Endothelial cell (in vitro differentiated cells): Measurements from ENCODE around the gene MARCHF11. TPM values are rescaled to one million over a fixed set of nuclear protein-coding genes. Genes with fewer than 3 reads are reported as not detected.

Experiments
- DNase-seq: peaks from one replicate; pipeline ENCODE4 v3.0.0; 2021; ENCODE audit warnings: low spot score
- H3K27ac Mint-ChIP-seq: one replicate; pipeline ENCODE4 v1.8.0; 2021; ENCODE audit warnings: mixed read lengths, inconsistent platforms; ENCODE audit not compliant: unreplicated experiment
- H3K27me3 Mint-ChIP-seq: one replicate; pipeline ENCODE4 v1.8.0; 2021; ENCODE audit warnings: mild to moderate bottlenecking, moderate library complexity, mixed read lengths, inconsistent platforms; ENCODE audit not compliant: unreplicated experiment
- H3K36me3 Mint-ChIP-seq: one replicate; pipeline ENCODE4 v1.8.0; 2021; ENCODE audit warnings: mild to moderate bottlenecking, low read depth, mixed read lengths, inconsistent platforms; ENCODE audit not compliant: unreplicated experiment
- H3K4me1 Mint-ChIP-seq: one replicate; pipeline ENCODE4 v1.8.0; 2021; ENCODE audit warnings: mild to moderate bottlenecking, mixed read lengths, inconsistent platforms; ENCODE audit not compliant: unreplicated experiment
- H3K4me3 Mint-ChIP-seq: one replicate; pipeline ENCODE4 v1.8.0; 2021; ENCODE audit warnings: mild to moderate bottlenecking, mixed read lengths, inconsistent platforms; ENCODE audit not compliant: unreplicated experiment
- H3K9me3 Mint-ChIP-seq: one replicate; pipeline ENCODE4 v1.8.0; 2021; ENCODE audit warnings: mixed read lengths, inconsistent platforms; ENCODE audit not compliant: unreplicated experiment
- CTCF ChIP-seq: fragments of 200-600 bp; sonication (generic); IDR thresholded peaks from one replicate; pipeline ENCODE4 v1.5.0; 2021; ENCODE audit warnings: antibody characterized with exemption; ENCODE audit not compliant: unreplicated experiment
- total RNA-seq: library from RNA; stranded (reverse); fragmentation: NEBNext Ultra II Directional; extraction: Animal tissue kit (Norgen Biotek cat#: 25700); gene quantifications from one replicate; pipeline ENCODE4 v1.2.1, GENCODE V29; 2021; ENCODE audit not compliant: unreplicated experiment

The MARCHF11 gene
- total RNA-seq, 1 donor from 2014 or later, result 2.2 TPM

GRCh38 chr5:16076657-16077056 lies 102.9 kb downstream of the MARCHF11 start:
- Mint-ChIP-seq H3K4me3 (no peak overlapping the region), H3K9me3 (no peaks in the 10 kb centered on the region), H3K4me1 (peaks cover 7% of the 10 kb centered on the region), H3K27me3 (peaks cover 3% of the 10 kb centered on the region), H3K36me3 (peaks cover 4% of the 10 kb centered on the region), H3K27ac (no peak overlapping the region)
- DNase-seq, result no peak
- no peak for TF ChIP-seq CTCF

- TF ChIP-seq CTCF, result no peak
- peaks cover 2% of the 10 kb centered on the region for H3K4me1 Mint-ChIP-seq
- H3K9me3 Mint-ChIP-seq, result no peaks in the 10 kb centered on the region
- no peak overlapping the region for H3K4me3 Mint-ChIP-seq
- no peaks in the 10 kb centered on the region for H3K27me3 Mint-ChIP-seq
- no peak overlapping the region for H3K27ac Mint-ChIP-seq
- peaks cover under 1% of the 10 kb centered on the region for H3K36me3 Mint-ChIP-seq
- no peak for DNase-seq
Observed at GRCh38 chr5:16074358-16074757, 105.2 kb downstream of the MARCHF11 start.

GRCh38 chr5:16072616-16073015 lies 107.0 kb downstream of the MARCHF11 start:
- Mint-ChIP-seq H3K4me1 (no peaks in the 10 kb centered on the region), H3K4me3 (no peak overlapping the region), H3K27ac (no peak overlapping the region), H3K9me3 (no peaks in the 10 kb centered on the region), H3K27me3 (no peaks in the 10 kb centered on the region), H3K36me3 (no peaks in the 10 kb centered on the region)
- DNase-seq, result no peak
- no peak for TF ChIP-seq CTCF

GRCh38 chr5:16067415-16067814 lies 112.2 kb downstream of the MARCHF11 start:
- Mint-ChIP-seq H3K27ac (no peak overlapping the region), H3K27me3 (no peaks in the 10 kb centered on the region), H3K9me3 (no peaks in the 10 kb centered on the region), H3K4me3 (no peak overlapping the region), H3K36me3 (no peaks in the 10 kb centered on the region), H3K4me1 (no peaks in the 10 kb centered on the region)
- no peak for TF ChIP-seq CTCF
- DNase-seq, result no peak

- H3K27ac Mint-ChIP-seq, result no peak overlapping the region
Observed at GRCh38 chr5:16066810-16067209, 112.8 kb downstream of the MARCHF11 start.

More at GRCh38 chr5:16066810-16067209, 112.8 kb downstream of the MARCHF11 start:
- no peak for TF ChIP-seq CTCF
- H3K27me3 Mint-ChIP-seq, result no peaks in the 10 kb centered on the region
- no peaks in the 10 kb centered on the region for H3K4me1 Mint-ChIP-seq
- no peak overlapping the region for H3K4me3 Mint-ChIP-seq
- no peaks in the 10 kb centered on the region for H3K9me3 Mint-ChIP-seq
- no peak for DNase-seq
- no peaks in the 10 kb centered on the region for H3K36me3 Mint-ChIP-seq
